ENCODE data around the gene ASIP. TPM values are rescaled to one million over a fixed set of nuclear protein-coding genes. Genes with fewer than 3 reads are reported as not detected.
"Not testable (repeated sequence)": the region's sequence is repeated elsewhere in the genome, so short reads cannot be mapped to it uniquely, and the experiment has no call there.

ASIP gene
- total RNA-seq, 1 donor from 2014 or later = not detected

DNA sequence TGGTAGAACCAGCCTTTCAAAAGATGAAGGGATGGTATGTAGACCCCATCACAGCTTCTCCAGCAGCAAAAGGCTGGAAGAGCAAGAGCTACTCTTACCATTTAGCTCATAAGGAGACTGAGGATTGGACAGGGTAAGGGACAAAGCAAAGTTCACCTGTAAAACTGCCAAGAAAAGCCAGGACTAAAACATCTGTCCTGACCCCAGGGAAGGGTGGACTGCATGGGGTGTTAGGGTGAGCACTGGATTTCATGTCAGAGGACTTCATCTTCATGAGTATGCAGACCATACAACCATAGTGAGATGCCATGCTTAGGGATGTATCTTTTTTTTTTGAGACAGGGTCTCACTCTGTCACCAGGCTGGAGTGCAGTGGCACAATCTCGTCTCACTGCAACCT lies 42.6 kb downstream of the ASIP start:
- TF ChIP-seq, protein P1, sequence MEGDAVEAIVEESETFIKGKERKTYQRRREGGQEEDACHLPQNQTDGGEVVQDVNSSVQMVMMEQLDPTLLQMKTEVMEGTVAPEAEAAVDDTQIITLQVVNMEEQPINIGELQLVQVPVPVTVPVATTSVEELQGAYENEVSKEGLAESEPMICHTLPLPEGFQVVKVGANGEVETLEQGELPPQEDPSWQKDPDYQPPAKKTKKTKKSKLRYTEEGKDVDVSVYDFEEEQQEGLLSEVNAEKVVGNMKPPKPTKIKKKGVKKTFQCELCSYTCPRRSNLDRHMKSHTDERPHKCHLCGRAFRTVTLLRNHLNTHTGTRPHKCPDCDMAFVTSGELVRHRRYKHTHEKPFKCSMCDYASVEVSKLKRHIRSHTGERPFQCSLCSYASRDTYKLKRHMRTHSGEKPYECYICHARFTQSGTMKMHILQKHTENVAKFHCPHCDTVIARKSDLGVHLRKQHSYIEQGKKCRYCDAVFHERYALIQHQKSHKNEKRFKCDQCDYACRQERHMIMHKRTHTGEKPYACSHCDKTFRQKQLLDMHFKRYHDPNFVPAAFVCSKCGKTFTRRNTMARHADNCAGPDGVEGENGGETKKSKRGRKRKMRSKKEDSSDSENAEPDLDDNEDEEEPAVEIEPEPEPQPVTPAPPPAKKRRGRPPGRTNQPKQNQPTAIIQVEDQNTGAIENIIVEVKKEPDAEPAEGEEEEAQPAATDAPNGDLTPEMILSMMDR (conservative IDR thresholded peaks at IDR 0.05; ENCODE audit: low read depth, low read length) = no peak

DNA sequence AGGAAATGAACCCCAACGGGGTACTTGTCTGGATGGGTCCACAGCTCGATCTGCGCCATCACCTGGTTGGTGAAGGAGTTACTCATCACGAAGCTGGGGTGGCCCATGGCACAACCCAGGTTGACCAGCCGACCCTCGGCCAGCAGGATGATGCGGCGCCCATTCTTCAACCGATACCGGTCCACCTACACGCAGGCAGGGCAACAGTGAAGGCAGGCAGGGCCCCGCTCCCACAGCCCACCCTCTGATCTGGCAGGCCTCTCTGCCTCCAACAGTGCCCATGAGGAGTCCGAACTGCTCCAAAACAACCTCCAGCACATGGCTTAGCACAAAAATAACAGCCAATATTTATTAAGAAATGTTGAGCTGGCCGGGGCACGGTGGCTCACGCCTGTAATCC lies 44.2 kb downstream of the ASIP start:
- no peak overlapping the region for H3K4me3 ChIP-seq (ENCODE audit: low read depth, low read length)
- TF ChIP-seq, protein P1 (conservative IDR thresholded peaks at IDR 0.05; ENCODE audit: low read depth, low read length) = no peak
- DNase-seq (ENCODE audit: low read depth) = no peak

More for the DNA sequence above, 42.6 kb downstream of the ASIP start:
- H3K4me3 ChIP-seq (ENCODE audit: low read depth, low read length) = no peak overlapping the region
- DNase-seq (ENCODE audit: low read depth) = no peak

DNA sequence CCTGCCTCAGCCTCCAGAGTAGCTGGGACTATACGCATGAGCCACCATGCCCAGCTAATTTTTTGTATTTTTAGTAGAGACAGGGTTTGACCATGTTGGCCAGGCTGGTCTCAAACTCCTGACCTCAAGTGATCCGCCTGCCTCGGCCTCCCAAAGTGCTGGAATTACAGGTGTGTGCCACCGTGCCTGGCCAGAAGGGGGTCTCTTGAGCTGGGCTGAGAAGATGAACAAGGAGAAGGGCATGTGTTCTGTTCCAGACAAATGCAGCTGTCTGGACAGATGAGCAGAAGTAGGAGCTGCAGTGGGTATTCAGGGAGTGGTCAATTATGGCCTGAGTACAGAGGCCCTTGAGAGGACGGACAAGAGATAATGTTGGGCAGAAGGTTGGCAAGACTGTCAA lies 46.3 kb downstream of the ASIP start:
- DNase-seq (ENCODE audit: low read depth); H3K4me3 ChIP-seq (ENCODE audit: low read depth, low read length): not testable (repeated sequence)

DNA sequence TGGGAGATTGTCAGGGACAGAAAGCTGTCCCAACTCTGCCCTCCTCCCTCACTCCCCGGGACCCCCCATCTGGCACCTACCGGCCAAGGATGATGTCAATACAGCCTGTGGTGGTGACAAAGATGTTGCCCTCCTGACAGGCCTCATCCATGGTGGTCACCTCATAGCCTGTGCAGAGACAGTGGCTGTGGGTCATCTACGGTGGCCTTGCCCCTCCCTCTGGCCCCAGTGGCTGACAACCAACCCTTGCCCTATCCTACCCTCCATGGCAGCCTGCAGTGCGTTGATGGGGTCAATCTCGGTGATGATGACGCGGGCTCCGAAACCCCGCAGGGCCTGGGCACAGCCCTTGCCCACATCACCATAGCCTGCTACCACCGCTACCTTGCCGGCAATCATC lies 49.2 kb downstream of the ASIP start:
- DNase-seq (ENCODE audit: low read depth) = no peak
- TF ChIP-seq, protein P1 (conservative IDR thresholded peaks at IDR 0.05; ENCODE audit: low read depth, low read length) = no peak
- H3K4me3 ChIP-seq (ENCODE audit: low read depth, low read length) = no peak overlapping the region

DNA sequence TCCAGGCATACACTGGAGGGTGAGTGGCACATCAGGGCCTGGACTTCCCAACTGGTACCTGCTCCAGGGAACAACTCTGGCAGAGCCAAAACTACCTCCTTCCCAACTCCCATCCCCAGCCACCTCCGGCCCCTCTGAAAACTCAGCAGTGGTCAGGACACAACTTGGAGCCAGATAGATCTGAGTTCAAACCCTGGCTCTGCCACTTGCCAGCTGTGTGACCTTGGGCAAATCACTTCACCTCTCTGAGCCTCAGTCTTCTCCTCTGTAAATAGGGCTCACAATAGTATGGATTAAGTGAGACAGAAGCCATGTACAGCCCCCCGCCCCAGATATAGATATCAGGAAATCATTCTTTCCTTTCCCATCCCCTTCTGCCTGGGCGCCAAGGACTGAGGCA lies 51.3 kb downstream of the ASIP start:
- H3K4me3 ChIP-seq (ENCODE audit: low read depth, low read length) = no peak overlapping the region
- TF ChIP-seq, protein P1 (conservative IDR thresholded peaks at IDR 0.05; ENCODE audit: low read depth, low read length) = no peak
- no peak for DNase-seq (ENCODE audit: low read depth)

DNA sequence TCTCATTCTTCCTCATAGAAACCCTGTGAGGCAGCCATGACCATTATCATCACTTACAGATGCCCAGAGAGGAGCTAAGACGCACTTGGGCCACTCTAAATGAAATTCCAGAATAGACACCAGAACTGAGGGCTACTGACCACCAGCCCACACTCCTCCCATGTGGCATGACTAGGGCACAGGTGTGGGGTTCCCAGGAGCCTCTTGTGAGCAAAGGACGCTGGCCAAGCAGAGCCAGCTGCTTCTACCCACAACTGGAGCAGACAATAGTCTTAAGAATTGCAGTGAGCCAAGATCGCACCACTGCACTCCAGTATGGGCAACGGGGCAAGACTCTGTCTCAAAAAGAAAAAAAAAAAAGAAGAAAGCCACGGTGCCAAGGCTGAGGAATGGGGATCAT lies 51.9 kb downstream of the ASIP start:
- H3K4me3 ChIP-seq (ENCODE audit: low read depth, low read length) = no peak overlapping the region
- TF ChIP-seq, protein P1 (conservative IDR thresholded peaks at IDR 0.05; ENCODE audit: low read depth, low read length) = no peak
- DNase-seq (ENCODE audit: low read depth) = no peak

DNA sequence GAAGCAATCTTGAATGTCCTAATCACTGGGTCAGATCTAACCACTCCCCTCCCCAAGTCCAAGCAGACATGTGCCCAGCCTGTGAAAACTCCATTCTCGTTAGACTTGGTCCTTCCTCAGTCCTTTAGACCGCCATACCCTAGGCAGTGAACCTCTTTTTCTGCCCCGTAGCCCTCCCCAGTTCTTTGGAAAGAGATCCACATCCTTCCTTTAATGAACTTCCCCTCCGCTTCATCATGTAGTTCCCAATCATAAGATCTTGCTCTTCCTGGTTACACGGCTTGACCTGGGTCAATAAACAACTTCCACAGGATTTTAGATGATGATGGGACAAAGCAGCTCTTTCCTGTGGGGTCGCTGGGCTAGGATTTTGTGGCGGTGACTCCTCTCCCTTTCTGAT lies 52.4 kb downstream of the ASIP start:
- no peak for DNase-seq (ENCODE audit: low read depth)
- TF ChIP-seq, protein P1 (conservative IDR thresholded peaks at IDR 0.05; ENCODE audit: low read depth, low read length) = no peak
- no peak overlapping the region for H3K4me3 ChIP-seq (ENCODE audit: low read depth, low read length)

DNA sequence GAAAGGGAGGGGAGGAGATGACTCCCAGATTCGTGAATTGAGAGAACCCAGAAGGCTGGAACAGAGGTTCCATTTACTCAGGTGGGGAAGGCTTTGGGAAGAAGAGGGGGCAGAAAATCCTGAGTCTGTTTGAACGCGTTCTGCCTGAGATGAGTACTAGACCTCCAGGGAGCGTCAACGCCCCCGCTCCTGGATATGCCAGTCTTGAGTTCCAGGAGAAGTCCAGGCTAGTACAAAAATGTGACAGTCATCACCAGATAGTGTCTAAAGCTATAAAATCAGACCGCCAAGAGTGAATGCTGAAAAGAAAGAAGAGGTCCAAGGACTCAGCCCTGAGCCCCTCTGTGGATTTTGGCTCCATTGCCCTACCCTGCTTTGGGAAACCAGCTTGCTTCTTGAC lies 53.3 kb downstream of the ASIP start:
- TF ChIP-seq, protein P1 (conservative IDR thresholded peaks at IDR 0.05; ENCODE audit: low read depth, low read length) = no peak
- no peak for DNase-seq (ENCODE audit: low read depth)

More for the DNA sequence above, 53.3 kb downstream of the ASIP start:
- no peak overlapping the region for H3K4me3 ChIP-seq (ENCODE audit: low read depth, low read length)
